ENCODE data around the gene ATP6V1D. TPM values are rescaled to one million over a fixed set of nuclear protein-coding genes. Genes with fewer than 3 reads are reported as not detected.

Gene ATP6V1D
- total RNA-seq, 2 experiments from 2014 or later, result 18.8 to 20.7 TPM

DNA sequence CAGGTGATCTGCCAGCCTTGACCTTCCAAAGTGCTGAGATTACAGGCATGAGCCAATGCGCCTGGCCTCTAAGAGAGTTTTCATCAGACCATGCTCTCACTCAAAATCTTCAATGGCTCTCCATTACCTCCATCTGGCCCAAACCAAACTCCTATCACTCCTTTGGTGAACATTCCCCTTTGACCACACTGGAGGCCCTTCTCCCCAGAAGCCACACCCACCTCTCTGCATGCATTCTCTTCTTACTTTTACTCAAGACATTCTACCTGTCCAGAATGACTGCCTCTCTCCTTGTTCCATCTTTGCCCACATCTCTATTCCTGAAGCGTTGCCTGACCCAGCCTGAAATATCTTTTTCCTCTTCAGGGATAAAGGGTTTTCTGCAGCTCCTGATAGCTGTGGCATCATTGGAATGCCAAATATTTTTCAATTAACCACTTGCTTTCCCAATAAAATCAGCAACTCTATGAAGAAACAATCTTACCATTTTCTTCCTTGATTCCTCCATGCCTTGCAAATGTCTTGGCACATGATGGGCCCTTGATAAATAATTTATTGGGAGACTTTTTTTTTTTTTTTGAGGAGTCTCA lies 36.9 kb upstream of the ATP6V1D start:
- Mint-ChIP-seq H3K9me3 (no peaks in the 10 kb centered on the region), H3K36me3 (ENCODE audit: low read depth) (no peaks in the 10 kb centered on the region), H3K27me3 (no peaks in the 10 kb centered on the region), H3K4me3 (no peak overlapping the region), H3K27ac (no peak overlapping the region), H3K4me1 (ENCODE audit: low read depth) (no peaks in the 10 kb centered on the region)
- CTCF ChIA-PET, result no interaction called here
- ATAC-seq (no peak), DNase-seq (no peak)
- TF ChIP-seq, protein P1, sequence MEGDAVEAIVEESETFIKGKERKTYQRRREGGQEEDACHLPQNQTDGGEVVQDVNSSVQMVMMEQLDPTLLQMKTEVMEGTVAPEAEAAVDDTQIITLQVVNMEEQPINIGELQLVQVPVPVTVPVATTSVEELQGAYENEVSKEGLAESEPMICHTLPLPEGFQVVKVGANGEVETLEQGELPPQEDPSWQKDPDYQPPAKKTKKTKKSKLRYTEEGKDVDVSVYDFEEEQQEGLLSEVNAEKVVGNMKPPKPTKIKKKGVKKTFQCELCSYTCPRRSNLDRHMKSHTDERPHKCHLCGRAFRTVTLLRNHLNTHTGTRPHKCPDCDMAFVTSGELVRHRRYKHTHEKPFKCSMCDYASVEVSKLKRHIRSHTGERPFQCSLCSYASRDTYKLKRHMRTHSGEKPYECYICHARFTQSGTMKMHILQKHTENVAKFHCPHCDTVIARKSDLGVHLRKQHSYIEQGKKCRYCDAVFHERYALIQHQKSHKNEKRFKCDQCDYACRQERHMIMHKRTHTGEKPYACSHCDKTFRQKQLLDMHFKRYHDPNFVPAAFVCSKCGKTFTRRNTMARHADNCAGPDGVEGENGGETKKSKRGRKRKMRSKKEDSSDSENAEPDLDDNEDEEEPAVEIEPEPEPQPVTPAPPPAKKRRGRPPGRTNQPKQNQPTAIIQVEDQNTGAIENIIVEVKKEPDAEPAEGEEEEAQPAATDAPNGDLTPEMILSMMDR (IDR thresholded peaks at IDR 0.05), result no peak
- POLR2A ChIA-PET, result no interaction called here
- intact Hi-C loops (cut with micrococcal nuclease), result no loop called here

- intact Hi-C loops (cut with micrococcal nuclease), result no loop called here
- Mint-ChIP-seq H3K4me3 (no peak overlapping the region), H3K27ac (no peak overlapping the region), H3K27me3 (no peaks in the 10 kb centered on the region), H3K9me3 (no peaks in the 10 kb centered on the region), H3K36me3 (ENCODE audit: low read depth) (no peaks in the 10 kb centered on the region), H3K4me1 (ENCODE audit: low read depth) (no peaks in the 10 kb centered on the region)
- no peak for ATAC-seq
- ChIA-PET POLR2A (no interaction called here), CTCF (no interaction called here)
- no peak for DNase-seq
- TF ChIP-seq, protein P1 (IDR thresholded peaks at IDR 0.05), result no peak
These were observed 36.2 kb upstream of the ATP6V1D start for GRCh38 chr14:67395876-67396189.

GRCh38 chr14:67395086-67395875 lies 35.7 kb upstream of the ATP6V1D start:
- H3K27ac Mint-ChIP-seq, result no peak overlapping the region
- no peaks in the 10 kb centered on the region for H3K36me3 Mint-ChIP-seq (ENCODE audit: low read depth)
- intact Hi-C loops (cut with micrococcal nuclease), result no loop called here

GRCh38 chr14:67393689-67394088 lies 34.1 kb upstream of the ATP6V1D start:
- Mint-ChIP-seq H3K27me3 (no peaks in the 10 kb centered on the region), H3K36me3 (ENCODE audit: low read depth) (no peaks in the 10 kb centered on the region), H3K4me1 (ENCODE audit: low read depth) (no peaks in the 10 kb centered on the region), H3K4me3 (no peak overlapping the region), H3K27ac (no peak overlapping the region), H3K9me3 (no peaks in the 10 kb centered on the region)
- TF ChIP-seq, protein P1 (IDR thresholded peaks at IDR 0.05), result no peak
- ChIA-PET CTCF (interaction anchor here (0.7 kb wide), 1 partner anchor 206 kb away, joined by 3 read pairs; the partner anchor contains the start of gene PIGH), POLR2A (no interaction called here)
- DNase-seq (no peak), ATAC-seq (no peak)
- intact Hi-C loops (cut with micrococcal nuclease), result no loop called here

More at GRCh38 chr14:67395086-67395875, 35.7 kb upstream of the ATP6V1D start:
- ATAC-seq, result no peak
- TF ChIP-seq, protein P1 (IDR thresholded peaks at IDR 0.05), result no peak
- Mint-ChIP-seq H3K27me3 (no peaks in the 10 kb centered on the region), H3K4me1 (ENCODE audit: low read depth) (no peaks in the 10 kb centered on the region), H3K4me3 (no peak overlapping the region), H3K9me3 (no peaks in the 10 kb centered on the region)
- ChIA-PET POLR2A (interaction anchor here (0.6 kb wide), 1 partner anchor 9 kb away, joined by 3 read pairs; no protein-coding TSS in a partner anchor), CTCF (no interaction called here)
- DNase-seq, result no peak

DNA sequence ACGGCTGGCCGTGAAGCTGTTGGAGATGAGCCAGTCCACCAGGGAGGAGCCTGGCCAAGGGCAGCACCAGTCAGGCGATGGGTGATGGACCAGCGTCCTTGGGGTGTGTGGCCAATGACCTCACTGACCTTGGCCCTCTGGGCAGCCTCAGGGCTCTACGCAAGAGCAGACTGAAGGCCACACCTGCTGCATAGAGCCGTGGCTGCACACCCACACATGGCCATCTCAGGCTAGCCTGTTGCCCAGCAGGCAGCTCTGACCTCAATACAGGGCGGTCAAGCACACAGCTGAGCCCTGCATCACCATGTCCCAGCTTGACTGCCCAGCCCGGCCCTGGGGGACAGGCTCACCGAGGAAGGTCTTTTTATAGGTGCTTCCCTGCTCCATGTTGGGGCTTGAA lies 33.2 kb upstream of the ATP6V1D start:
- H3K27ac Mint-ChIP-seq, result no peak overlapping the region

More for the DNA sequence above, 33.2 kb upstream of the ATP6V1D start:
- intact Hi-C loops (cut with micrococcal nuclease), result no loop called here
- ATAC-seq (no peak), DNase-seq (no peak)
- Mint-ChIP-seq H3K4me3 (no peak overlapping the region), H3K9me3 (no peaks in the 10 kb centered on the region), H3K27me3 (no peaks in the 10 kb centered on the region), H3K36me3 (ENCODE audit: low read depth) (no peaks in the 10 kb centered on the region), H3K4me1 (ENCODE audit: low read depth) (no peaks in the 10 kb centered on the region)
- POLR2A ChIA-PET, result no interaction called here
- CTCF ChIA-PET, result no interaction called here
- TF ChIP-seq, protein P1 (IDR thresholded peaks at IDR 0.05), result no peak
